ENCODE results near the gene PARP3. TPM values are rescaled to one million over a fixed set of nuclear protein-coding genes. Genes with fewer than 3 reads are reported as not detected.

Gene PARP3
- total and polyA plus RNA-seq, 9 of the 15 experiments (the other 6 are each of a cell fraction or from before 2014, with no cell fraction given), result 0.46 to 6.6 (median 4.5) TPM

DNA sequence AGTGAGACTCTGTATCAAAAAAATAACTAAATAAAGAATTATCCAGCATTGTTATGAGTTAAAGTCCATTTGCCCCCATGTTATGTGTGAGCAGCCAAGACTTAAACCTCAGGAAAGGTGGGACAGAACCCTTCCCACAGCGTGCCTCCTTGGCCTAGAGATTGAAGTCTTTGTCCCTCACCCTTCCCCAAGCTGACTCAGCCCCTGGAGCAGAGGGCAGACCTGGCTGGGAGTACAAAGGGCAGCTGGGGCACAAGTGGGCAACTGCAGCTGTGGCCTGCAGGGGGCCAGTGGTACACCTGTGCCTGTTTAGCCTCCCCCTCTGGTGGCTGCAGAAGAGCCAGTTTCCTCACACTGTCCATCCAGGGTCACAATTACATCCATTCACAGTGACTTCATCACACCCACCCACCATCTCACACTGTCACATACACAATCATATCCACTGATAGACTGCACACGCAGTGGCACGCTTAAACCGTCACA is 40.2 kb downstream of the PARP3 start (continued):
- TF ChIP-seq ZNF592 (IDR thresholded peaks at IDR 0.05), result peak; percentile 65
- TF ChIP-seq TFAP4 (CRISPR knock-in tag; IDR thresholded peaks at IDR 0.05; ENCODE audit: borderline replicate concordance), result peak; percentile 69
- peak; percentile 30; the same call in 1 of the 2 replicates for TF ChIP-seq MGA (IDR thresholded peaks at IDR 0.05)
- no peak for TF ChIP-seq ZNF282 (CRISPR knock-in tag; IDR thresholded peaks at IDR 0.05)
- TF ChIP-seq GTF2E2 (tag; IDR thresholded peaks at IDR 0.05), result no peak
- no peak for TF ChIP-seq ZNF263 (CRISPR knock-in tag; IDR thresholded peaks at IDR 0.05; ENCODE audit: borderline replicate concordance)
- peak; percentile 65; the same call in 1 of the 2 replicates for TF ChIP-seq NR2C2 (CRISPR knock-in tag; IDR thresholded peaks at IDR 0.05)
- no peak for TF ChIP-seq NR2C2 (tag; IDR thresholded peaks at IDR 0.05)
- TF ChIP-seq CTBP1 (IDR thresholded peaks at IDR 0.05; ENCODE audit: borderline replicate concordance), result peak; percentile 38; the same call in 1 of the 2 replicates
- no peak for TF ChIP-seq POLR2G (IDR thresholded peaks at IDR 0.05; ENCODE audit: low read depth, low read length)
